T-helper 1 cell treated with Interleukin-12 subunit alpha and Interleukin-12 subunit beta and Interleukin-4 antibody, amounts not matched to agents 30 μg/mL and 1 μg/mL, for 36 hours (primary cell): ENCODE data around the gene HLX.

Experiments
- H3K27ac Mint-ChIP-seq: one replicate; pipeline ENCODE4 v1.8.0; 2021; ENCODE audit warnings: mild to moderate bottlenecking, mixed read lengths
- H3K27me3 Mint-ChIP-seq: one replicate; pipeline ENCODE4 v1.8.0; 2021; ENCODE audit warnings: low read depth, mixed read lengths
- H3K36me3 Mint-ChIP-seq: one replicate; pipeline ENCODE4 v1.8.0; 2021; ENCODE audit warnings: low read depth, mixed read lengths
- H3K4me1 Mint-ChIP-seq: one replicate; pipeline ENCODE4 v1.8.0; 2021; ENCODE audit warnings: low read depth, mixed read lengths
- H3K4me3 Mint-ChIP-seq: one replicate; pipeline ENCODE4 v1.8.0; 2021; ENCODE audit warnings: mild to moderate bottlenecking, moderate library complexity, mixed read lengths
- H3K9me3 Mint-ChIP-seq: one replicate; pipeline ENCODE4 v1.8.0; 2021; ENCODE audit warnings: mixed read lengths

The HLX gene

DNA sequence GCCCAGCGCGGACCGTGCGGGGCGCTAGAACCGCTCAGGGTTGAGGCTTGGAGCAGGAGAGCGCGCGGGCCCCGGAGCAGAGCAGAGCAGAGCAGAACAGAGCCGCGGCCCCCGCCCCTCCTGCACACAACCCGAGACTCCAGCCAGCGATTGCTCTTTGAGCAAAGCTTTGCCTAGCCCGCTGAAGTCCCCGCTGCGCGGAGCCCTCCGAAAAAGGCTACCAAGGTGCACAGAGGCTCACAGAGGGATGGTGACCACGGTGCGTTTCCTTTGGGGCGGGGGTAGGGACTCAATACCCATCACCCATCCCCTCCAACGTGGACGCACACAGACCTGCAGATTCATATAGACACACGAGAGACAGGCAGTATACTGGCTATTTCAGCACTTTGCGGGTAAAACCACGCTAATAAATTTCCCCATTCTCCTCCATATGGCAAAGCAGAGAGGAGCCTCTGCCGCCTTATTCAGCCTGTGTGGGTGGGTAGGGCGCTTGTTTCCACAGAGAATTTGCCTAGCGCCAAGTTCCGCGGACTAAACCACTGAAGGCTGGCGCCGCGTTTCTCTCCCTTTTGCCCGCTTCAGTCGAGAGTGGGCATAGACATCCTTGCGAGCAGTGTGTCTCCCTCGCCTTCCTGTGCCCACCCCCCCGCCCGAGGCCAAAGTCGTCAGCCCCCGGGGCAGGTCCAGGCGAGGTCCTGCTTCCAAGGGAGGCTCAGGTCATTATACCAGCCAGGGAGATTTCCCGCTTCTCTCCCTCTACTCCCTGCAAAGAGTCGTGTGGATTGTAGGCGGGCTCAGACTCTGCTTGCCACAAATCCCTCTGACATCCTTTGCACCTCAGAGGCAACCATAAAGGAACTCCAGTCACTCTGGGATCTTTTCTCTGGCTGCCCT, 8.5 kb downstream of the HLX start:
- Mint-ChIP-seq H3K36me3 (no peaks in the 10 kb centered on the region), H3K9me3 (no peaks in the 10 kb centered on the region), H3K4me3 (peak overlapping the region; percentile 28), H3K27ac (no peak overlapping the region), H3K4me1 (no peaks in the 10 kb centered on the region), H3K27me3 (peaks cover 67% of the 10 kb centered on the region)

GRCh38 chr1:220888417-220888986, 9.3 kb downstream of the HLX start:
- Mint-ChIP-seq H3K9me3 (peaks cover 4% of the 10 kb centered on the region), H3K4me3 (no peak overlapping the region), H3K27me3 (peaks cover 69% of the 10 kb centered on the region), H3K36me3 (no peaks in the 10 kb centered on the region), H3K27ac (no peak overlapping the region), H3K4me1 (peaks cover 5% of the 10 kb centered on the region)

- Mint-ChIP-seq H3K27ac (no peak overlapping the region), H3K4me3 (no peak overlapping the region), H3K27me3 (peaks cover 73% of the 10 kb centered on the region), H3K9me3 (peaks cover 4% of the 10 kb centered on the region), H3K4me1 (peaks cover 6% of the 10 kb centered on the region), H3K36me3 (no peaks in the 10 kb centered on the region)
Measured at GRCh38 chr1:220889333-220889732, 10.1 kb downstream of the HLX start.

- peaks cover 73% of the 10 kb centered on the region for H3K27me3 Mint-ChIP-seq
- H3K4me3 Mint-ChIP-seq: no peak overlapping the region
- peaks cover 6% of the 10 kb centered on the region for H3K4me1 Mint-ChIP-seq
- peaks cover 4% of the 10 kb centered on the region for H3K9me3 Mint-ChIP-seq
- no peak overlapping the region for H3K27ac Mint-ChIP-seq
- no peaks in the 10 kb centered on the region for H3K36me3 Mint-ChIP-seq
Measured at GRCh38 chr1:220889848-220890287, 10.6 kb downstream of the HLX start.

- Mint-ChIP-seq H3K27ac (no peak overlapping the region), H3K27me3 (peaks cover 78% of the 10 kb centered on the region), H3K9me3 (peaks cover 4% of the 10 kb centered on the region), H3K4me3 (no peak overlapping the region), H3K36me3 (no peaks in the 10 kb centered on the region), H3K4me1 (peaks cover 6% of the 10 kb centered on the region)
Measured at GRCh38 chr1:220890602-220891001, 11.4 kb downstream of the HLX start.

GRCh38 chr1:220891224-220892085, 12.2 kb downstream of the HLX start:
- Mint-ChIP-seq H3K27ac (no peak overlapping the region), H3K4me3 (no peak overlapping the region), H3K9me3 (peaks cover 4% of the 10 kb centered on the region), H3K27me3 (peaks cover 73% of the 10 kb centered on the region), H3K4me1 (peaks cover 6% of the 10 kb centered on the region), H3K36me3 (no peaks in the 10 kb centered on the region)

- Mint-ChIP-seq H3K9me3 (peaks cover 4% of the 10 kb centered on the region), H3K36me3 (no peaks in the 10 kb centered on the region), H3K27ac (no peak overlapping the region), H3K27me3 (peaks cover 72% of the 10 kb centered on the region), H3K4me1 (peaks cover 6% of the 10 kb centered on the region), H3K4me3 (no peak overlapping the region)
Measured at GRCh38 chr1:220892086-220892376, 12.8 kb downstream of the HLX start.

DNA sequence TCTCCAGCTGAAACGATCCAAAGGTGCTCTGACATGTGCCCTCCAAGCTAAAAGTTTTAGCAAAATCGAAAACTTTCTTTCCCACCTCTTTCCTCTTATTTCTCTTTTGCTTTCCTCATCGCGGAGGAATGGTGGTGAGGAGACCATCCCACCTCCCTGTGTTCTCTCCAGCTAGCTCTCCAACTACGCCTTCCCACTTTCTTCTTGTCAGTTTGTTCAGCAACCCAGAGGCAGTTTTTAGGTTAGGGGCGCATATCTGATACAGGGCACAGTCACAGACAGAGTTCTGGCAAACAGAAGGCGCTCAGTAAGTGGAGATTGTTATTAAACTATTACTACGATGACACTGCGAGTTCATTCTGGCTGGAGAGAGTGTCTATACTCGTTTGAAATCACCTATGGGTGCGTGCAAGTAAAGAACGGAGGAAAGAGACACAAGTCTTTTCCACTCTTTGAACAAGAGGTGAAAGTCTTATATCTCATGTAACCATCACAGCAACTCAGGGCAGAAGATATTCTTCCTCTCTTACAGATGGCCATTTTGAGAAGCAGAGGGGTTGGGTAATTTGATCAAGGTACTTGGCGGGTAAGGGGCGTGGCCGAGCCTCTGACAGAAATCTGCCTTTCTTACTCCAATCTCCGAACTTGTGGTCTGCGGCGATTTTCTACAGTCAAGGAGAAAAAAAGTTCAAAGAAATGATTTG, 13.9 kb downstream of the HLX start:
- peaks cover 4% of the 10 kb centered on the region for H3K9me3 Mint-ChIP-seq
- H3K4me3 Mint-ChIP-seq: no peak overlapping the region
- H3K36me3 Mint-ChIP-seq: no peaks in the 10 kb centered on the region
- no peak overlapping the region for H3K27ac Mint-ChIP-seq
- peaks cover 61% of the 10 kb centered on the region for H3K27me3 Mint-ChIP-seq
- H3K4me1 Mint-ChIP-seq: peaks cover 6% of the 10 kb centered on the region

GRCh38 chr1:220893701-220894024, 14.4 kb downstream of the HLX start:
- no peaks in the 10 kb centered on the region for H3K36me3 Mint-ChIP-seq
- H3K27ac Mint-ChIP-seq: peak overlapping the region; percentile 19
- no peak overlapping the region for H3K4me3 Mint-ChIP-seq
- H3K4me1 Mint-ChIP-seq: peaks cover 6% of the 10 kb centered on the region
- peaks cover 4% of the 10 kb centered on the region for H3K9me3 Mint-ChIP-seq
- H3K27me3 Mint-ChIP-seq: peaks cover 58% of the 10 kb centered on the region

DNA sequence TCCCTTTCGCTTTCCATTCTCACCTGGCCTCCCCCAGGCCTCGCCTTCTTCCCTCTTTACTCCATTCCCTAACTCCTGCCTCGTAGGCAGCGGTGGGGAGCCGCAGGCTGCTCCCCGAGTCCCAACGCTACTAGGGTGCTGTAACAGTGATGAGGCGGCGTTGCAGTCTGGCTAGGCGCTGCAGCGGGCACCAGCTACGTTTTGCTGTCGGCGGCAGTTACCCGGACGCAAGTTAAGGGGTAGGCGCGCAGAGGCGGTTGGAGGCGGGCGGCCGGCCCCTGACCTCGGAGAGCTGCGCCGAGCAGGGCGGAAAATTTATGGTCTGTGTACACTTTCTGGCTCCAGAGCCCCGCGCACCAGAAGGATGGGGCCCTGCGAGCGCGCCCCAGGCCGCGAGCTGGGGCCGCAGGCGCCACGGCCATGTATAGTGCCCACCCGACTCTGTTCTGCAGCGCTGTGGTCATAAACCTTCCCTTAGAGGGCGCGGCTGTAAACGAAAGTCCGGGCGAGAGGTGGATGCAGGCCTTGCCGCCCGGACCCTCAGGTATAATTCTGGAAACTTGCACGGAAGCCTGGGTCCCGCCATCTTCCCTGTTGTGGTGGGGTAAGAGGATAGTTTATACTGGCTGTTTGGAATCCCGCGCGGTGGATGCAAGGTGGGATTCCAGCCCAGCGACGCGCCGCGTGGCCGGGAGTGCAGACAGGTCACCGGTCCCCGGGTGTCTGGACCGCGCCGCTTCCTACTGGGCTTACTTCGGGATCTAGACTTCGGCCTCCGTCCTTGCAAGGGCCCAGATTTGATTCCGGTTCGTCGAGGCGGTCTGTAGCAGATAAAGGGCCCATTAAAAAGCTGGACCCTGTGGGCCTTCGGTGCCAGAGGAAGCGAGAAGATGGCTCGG, 15.0 kb downstream of the HLX start:
- peak overlapping the region; percentile 19 for H3K27ac Mint-ChIP-seq
- H3K4me1 Mint-ChIP-seq: peaks cover 6% of the 10 kb centered on the region
- no peak overlapping the region for H3K4me3 Mint-ChIP-seq
- no peaks in the 10 kb centered on the region for H3K36me3 Mint-ChIP-seq
- H3K27me3 Mint-ChIP-seq: peaks cover 52% of the 10 kb centered on the region
- H3K9me3 Mint-ChIP-seq: peaks cover 4% of the 10 kb centered on the region

DNA sequence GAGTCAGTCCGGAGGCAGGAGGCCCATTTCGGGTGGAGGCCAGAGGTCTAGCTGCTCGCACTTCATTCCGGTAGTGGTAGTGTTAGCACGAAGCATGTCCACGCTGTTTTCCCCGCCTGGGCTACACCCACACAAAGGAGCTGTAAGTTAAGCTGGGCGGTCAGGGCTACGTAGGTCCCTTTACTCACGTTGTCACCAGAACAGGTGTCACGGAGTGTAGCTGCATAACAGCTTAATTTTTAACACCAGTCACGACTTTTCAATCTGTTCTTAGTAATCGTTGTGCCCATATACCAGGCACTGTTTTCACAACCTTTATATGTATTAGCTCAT, 15.6 kb downstream of the HLX start:
- Mint-ChIP-seq H3K4me3 (no peak overlapping the region), H3K4me1 (peaks cover 6% of the 10 kb centered on the region), H3K9me3 (peaks cover 4% of the 10 kb centered on the region), H3K27ac (no peak overlapping the region), H3K27me3 (peaks cover 45% of the 10 kb centered on the region), H3K36me3 (no peaks in the 10 kb centered on the region)

DNA sequence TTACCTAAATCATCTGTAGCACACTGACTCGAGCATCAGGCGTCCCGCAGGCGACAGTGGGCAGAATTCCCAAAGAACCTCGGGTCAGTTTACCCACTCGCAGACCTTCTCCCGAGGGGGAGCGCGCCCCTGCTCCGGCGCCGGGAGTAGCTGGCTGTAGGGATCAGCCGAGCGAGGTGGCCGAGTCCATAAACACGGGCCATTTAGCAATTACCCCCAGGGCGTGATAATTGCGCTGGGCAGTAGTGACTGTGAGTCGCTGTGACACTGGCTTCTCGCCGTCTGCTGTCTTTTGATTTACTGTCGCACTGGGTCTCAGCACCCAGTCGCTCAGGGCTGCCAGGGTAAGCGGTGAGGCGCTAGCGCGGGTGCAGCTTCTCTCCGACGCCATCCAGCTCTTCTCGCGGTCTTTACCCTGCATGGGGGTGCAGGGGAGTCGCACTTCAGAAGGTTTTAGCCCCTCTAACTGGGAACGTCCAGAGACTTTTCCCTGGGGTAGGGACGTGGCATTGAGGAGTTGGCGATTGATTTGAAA, 16.2 kb downstream of the HLX start:
- Mint-ChIP-seq H3K27me3 (peaks cover 40% of the 10 kb centered on the region), H3K9me3 (peaks cover 4% of the 10 kb centered on the region), H3K4me3 (no peak overlapping the region), H3K27ac (no peak overlapping the region), H3K36me3 (no peaks in the 10 kb centered on the region), H3K4me1 (peaks cover 6% of the 10 kb centered on the region)

- Mint-ChIP-seq H3K36me3 (no peaks in the 10 kb centered on the region), H3K27ac (no peak overlapping the region), H3K9me3 (peaks cover 4% of the 10 kb centered on the region), H3K4me1 (peaks cover 6% of the 10 kb centered on the region), H3K27me3 (peaks cover 33% of the 10 kb centered on the region), H3K4me3 (no peak overlapping the region)
Measured at GRCh38 chr1:220896092-220896491, 16.8 kb downstream of the HLX start.
